Hepatocyte (in vitro differentiated cells): Measurements from ENCODE around the gene MED15. TPM values are rescaled to one million over a fixed set of nuclear protein-coding genes. Genes with fewer than 3 reads are reported as not detected.

ENCODE experiments used
- DNase-seq: peaks from one replicate; pipeline ENCODE4 v3.0.0-alpha.2; 2016; ENCODE audit warnings: low spot score
- H2AFZ ChIP-seq: fragments of 200-600 bp; sonication (generic); 2 replicates; pipeline ENCODE4 v1.6.0; 2016; ENCODE audit warnings: antibody characterized with exemption, mild to moderate bottlenecking
- H3K27ac ChIP-seq: fragments of 200-600 bp; sonication (generic); 2 replicates; pipeline ENCODE4 v1.5.1; 2016; ENCODE audit warnings: mild to moderate bottlenecking
- H3K27me3 ChIP-seq: fragments of 200-600 bp; sonication (generic); 2 replicates; pipeline ENCODE4 v1.6.1; 2016
- H3K36me3 ChIP-seq: fragments of 200-600 bp; sonication (generic); replicated peaks from 2 replicates; pipeline ENCODE4 v1.5.1; 2016; ENCODE audit warnings: low read depth; ENCODE audit not compliant: insufficient read depth
- H3K4me1 ChIP-seq: fragments of 200-600 bp; sonication (generic); 2 replicates; pipeline ENCODE4 v1.5.1; 2016; ENCODE audit warnings: mild to moderate bottlenecking, moderate library complexity; ENCODE audit not compliant: insufficient read depth
- H3K4me2 ChIP-seq: fragments of 200-600 bp; sonication (generic); 2 replicates; pipeline ENCODE4 v1.6.0; 2016
- H3K4me3 ChIP-seq: fragments of 200-600 bp; sonication (generic); 2 replicates; pipeline ENCODE4 v1.5.1; 2016; ENCODE audit warnings: mild to moderate bottlenecking
- H3K79me2 ChIP-seq: fragments of 200-600 bp; sonication (generic); 2 replicates; pipeline ENCODE4 v1.6.0; 2017; ENCODE audit warnings: mild to moderate bottlenecking
- H3K9me2 ChIP-seq: fragments of 200-600 bp; sonication (generic); replicated peaks from 2 replicates; pipeline ENCODE4 v1.6.0; 2017; ENCODE audit warnings: mild to moderate bottlenecking; ENCODE audit not compliant: insufficient read depth
- H3K9me3 ChIP-seq: fragments of 200-600 bp; sonication (generic); 2 replicates; pipeline ENCODE4 v1.5.1; 2016; ENCODE audit warnings: low read depth, mild to moderate bottlenecking
- H4K20me1 ChIP-seq: fragments of 200-600 bp; sonication (generic); 2 replicates; pipeline ENCODE4 v1.6.0; 2016; ENCODE audit warnings: mild to moderate bottlenecking; ENCODE audit not compliant: insufficient read depth, poor library complexity, severe bottlenecking
- CTCF ChIP-seq: fragments of 200-600 bp; sonication (generic); IDR thresholded peaks from 2 replicates; pipeline ENCODE4 v1.5.1; 2016; ENCODE audit warnings: antibody characterized with exemption, mild to moderate bottlenecking; ENCODE audit not compliant: poor library complexity
- EZH2 ChIP-seq: fragments of 200-600 bp; sonication (generic); IDR thresholded peaks from 2 replicates; pipeline ENCODE4 v1.6.1; 2016; ENCODE audit warnings: antibody characterized with exemption, mild to moderate bottlenecking, borderline replicate concordance
- EZH2phosphoT487 ChIP-seq: fragments of 200-600 bp; sonication (generic); IDR thresholded peaks from one replicate; pipeline ENCODE4 v1.6.1; 2018; ENCODE audit warnings: antibody characterized with exemption, mild to moderate bottlenecking, low read depth, moderate library complexity; ENCODE audit not compliant: unreplicated experiment, severe bottlenecking
- WGBS: methylation state at CpG from one replicate; pipeline ENCODE4 v1.1.6; 2016; ENCODE audit warnings: low lambda C conversion rate; ENCODE audit errors: missing lambda C conversion rate; 5-methylcytosine and 5-hydroxymethylcytosine counted together
- polyA plus RNA-seq: library from polyadenylated mRNA; unstranded; fragments of >200 nt; fragmentation: Nextera tagmentation; extraction: Ambion mirVana; gene quantifications from 2 replicates; pipeline ENCODE4 v1.2.1, GENCODE V29; 2016
- total RNA-seq: library from RNA; depleted of rRNA; stranded (reverse); fragments of >200 nt; gene quantifications from 2 replicates; pipeline ENCODE4 v1.2.3, GENCODE V29; 2014

Gene MED15
- total and polyA plus RNA-seq, 2 experiments from 2014 or later = 31.5 to 53.1 TPM

GRCh38 chr22:20464912-20465758 lies 42.3 kb upstream of the MED15 start:
- 97% methylated on average over 32 of the region's 32 CpGs for WGBS
- no peaks in the 10 kb centered on the region for H3K9me3 ChIP-seq
- no peaks in the 10 kb centered on the region for H3K4me1 ChIP-seq
- H3K9me2 ChIP-seq = no peaks in the 10 kb centered on the region
- TF ChIP-seq EZH2phosphoT487 = no peak
- TF ChIP-seq EZH2 = no peak
- TF ChIP-seq CTCF = no peak
- no peak overlapping the region for H3K4me3 ChIP-seq
- no peak overlapping the region for H3K27ac ChIP-seq
- H4K20me1 ChIP-seq = no peaks in the 10 kb centered on the region
- H2AFZ ChIP-seq = no peak overlapping the region
- DNase-seq = no peak
- no peaks in the 10 kb centered on the region for H3K36me3 ChIP-seq
- no peak overlapping the region for H3K4me2 ChIP-seq
- no peaks in the 10 kb centered on the region for H3K79me2 ChIP-seq
- no peaks in the 10 kb centered on the region for H3K27me3 ChIP-seq

- Histone ChIP-seq H3K9me3 (no peaks in the 10 kb centered on the region), H2AFZ (no peak overlapping the region), H4K20me1 (no peaks in the 10 kb centered on the region), H3K27me3 (no peaks in the 10 kb centered on the region), H3K4me1 (no peaks in the 10 kb centered on the region), H3K36me3 (no peaks in the 10 kb centered on the region), H3K4me2 (no peak overlapping the region), H3K4me3 (no peak overlapping the region), H3K27ac (no peak overlapping the region), H3K79me2 (no peaks in the 10 kb centered on the region), H3K9me2 (no peaks in the 10 kb centered on the region)
- 78% methylated on average over 5 of the region's 5 CpGs for WGBS
- DNase-seq = no peak
- TF ChIP-seq EZH2 = no peak
- TF ChIP-seq EZH2phosphoT487 = no peak
- no peak for TF ChIP-seq CTCF
Measured at GRCh38 chr22:20465759-20466077, 41.7 kb upstream of the MED15 start.

GRCh38 chr22:20466659-20467379 lies 40.6 kb upstream of the MED15 start:
- no peaks in the 10 kb centered on the region for H3K9me2 ChIP-seq
- no peak overlapping the region for H3K4me2 ChIP-seq
- H3K36me3 ChIP-seq = no peaks in the 10 kb centered on the region
- no peaks in the 10 kb centered on the region for H3K27me3 ChIP-seq
- H4K20me1 ChIP-seq = no peaks in the 10 kb centered on the region
- DNase-seq = no peak
- WGBS = 84% methylated on average over 3 of the region's 3 CpGs
- H3K27ac ChIP-seq = no peak overlapping the region
- no peaks in the 10 kb centered on the region for H3K4me1 ChIP-seq
- no peaks in the 10 kb centered on the region for H3K9me3 ChIP-seq
- no peak overlapping the region for H3K4me3 ChIP-seq
- no peaks in the 10 kb centered on the region for H3K79me2 ChIP-seq
- H2AFZ ChIP-seq = no peak overlapping the region
- TF ChIP-seq CTCF (no peak), EZH2phosphoT487 (no peak), EZH2 (no peak)
